ENCODE results near the gene CACNA2D2.

The CACNA2D2 gene

DNA sequence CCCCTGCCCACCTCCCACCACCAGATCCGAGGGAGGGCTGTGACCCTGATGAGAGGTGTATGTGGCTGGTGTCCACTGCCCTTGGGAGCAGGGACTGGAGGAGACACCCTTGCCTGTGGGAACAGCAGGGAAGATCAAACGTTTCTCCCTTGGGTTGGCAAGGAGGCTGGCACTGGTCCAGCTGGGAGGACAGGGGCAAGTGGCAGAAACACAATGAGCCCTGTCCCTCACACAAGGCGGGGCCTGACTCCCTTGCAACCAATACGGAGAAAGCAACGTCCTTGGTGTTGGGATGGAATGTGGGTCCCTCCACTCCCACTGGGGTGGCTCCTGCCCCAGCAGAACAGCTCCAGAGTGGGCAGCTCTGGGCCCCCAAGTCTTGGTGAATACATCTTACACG, 186.1 kb downstream of the CACNA2D2 start:
- TF ChIP-seq, protein P1, sequence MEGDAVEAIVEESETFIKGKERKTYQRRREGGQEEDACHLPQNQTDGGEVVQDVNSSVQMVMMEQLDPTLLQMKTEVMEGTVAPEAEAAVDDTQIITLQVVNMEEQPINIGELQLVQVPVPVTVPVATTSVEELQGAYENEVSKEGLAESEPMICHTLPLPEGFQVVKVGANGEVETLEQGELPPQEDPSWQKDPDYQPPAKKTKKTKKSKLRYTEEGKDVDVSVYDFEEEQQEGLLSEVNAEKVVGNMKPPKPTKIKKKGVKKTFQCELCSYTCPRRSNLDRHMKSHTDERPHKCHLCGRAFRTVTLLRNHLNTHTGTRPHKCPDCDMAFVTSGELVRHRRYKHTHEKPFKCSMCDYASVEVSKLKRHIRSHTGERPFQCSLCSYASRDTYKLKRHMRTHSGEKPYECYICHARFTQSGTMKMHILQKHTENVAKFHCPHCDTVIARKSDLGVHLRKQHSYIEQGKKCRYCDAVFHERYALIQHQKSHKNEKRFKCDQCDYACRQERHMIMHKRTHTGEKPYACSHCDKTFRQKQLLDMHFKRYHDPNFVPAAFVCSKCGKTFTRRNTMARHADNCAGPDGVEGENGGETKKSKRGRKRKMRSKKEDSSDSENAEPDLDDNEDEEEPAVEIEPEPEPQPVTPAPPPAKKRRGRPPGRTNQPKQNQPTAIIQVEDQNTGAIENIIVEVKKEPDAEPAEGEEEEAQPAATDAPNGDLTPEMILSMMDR (IDR thresholded peaks at IDR 0.05; ENCODE audit: low read depth, low read length) = no peak
- in situ Hi-C loops (cut with HindIII; ENCODE audit: low sequenced_read_pairs) = no loop called here
- DNase-seq (ENCODE audit: low read depth, low spot score) = no peak
- no peak overlapping the region for H3K4me3 ChIP-seq (ENCODE audit: low read depth, low read length)

DNA sequence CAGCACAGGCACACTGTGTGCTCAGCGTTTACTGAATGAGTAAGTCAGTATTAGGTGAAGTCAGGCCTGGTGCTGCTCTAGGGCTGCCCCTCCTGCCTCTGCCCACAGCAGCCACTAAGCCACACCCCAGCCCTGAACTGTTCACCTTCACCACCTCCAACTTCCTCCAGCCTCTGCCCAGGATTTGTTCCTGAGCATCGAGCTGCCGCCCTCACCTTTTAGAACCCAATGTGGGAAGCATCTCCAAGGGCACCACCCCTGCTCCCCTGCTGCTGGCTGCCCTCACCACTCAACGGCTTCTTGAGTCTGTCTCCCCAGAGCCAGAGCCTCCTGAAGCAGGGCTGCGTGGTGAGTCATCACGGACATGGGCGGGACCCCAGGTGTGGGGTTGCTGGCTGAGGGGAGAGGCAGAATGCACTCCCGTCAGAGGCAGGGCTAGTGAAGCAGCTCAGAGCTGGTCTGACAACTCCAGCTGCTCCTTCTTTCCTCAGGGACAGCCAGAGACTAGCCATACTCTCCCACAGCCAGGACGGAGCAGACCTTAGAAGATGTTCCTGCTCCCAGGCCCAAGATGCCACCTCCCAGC, 186.7 kb downstream of the CACNA2D2 start:
- H3K4me3 ChIP-seq (ENCODE audit: low read depth, low read length) = no peak overlapping the region
- TF ChIP-seq, protein P1 (IDR thresholded peaks at IDR 0.05; ENCODE audit: low read depth, low read length) = no peak
- in situ Hi-C loops (cut with HindIII; ENCODE audit: low sequenced_read_pairs) = no loop called here
- peak; percentile 62 for DNase-seq (ENCODE audit: low read depth, low spot score)

DNA sequence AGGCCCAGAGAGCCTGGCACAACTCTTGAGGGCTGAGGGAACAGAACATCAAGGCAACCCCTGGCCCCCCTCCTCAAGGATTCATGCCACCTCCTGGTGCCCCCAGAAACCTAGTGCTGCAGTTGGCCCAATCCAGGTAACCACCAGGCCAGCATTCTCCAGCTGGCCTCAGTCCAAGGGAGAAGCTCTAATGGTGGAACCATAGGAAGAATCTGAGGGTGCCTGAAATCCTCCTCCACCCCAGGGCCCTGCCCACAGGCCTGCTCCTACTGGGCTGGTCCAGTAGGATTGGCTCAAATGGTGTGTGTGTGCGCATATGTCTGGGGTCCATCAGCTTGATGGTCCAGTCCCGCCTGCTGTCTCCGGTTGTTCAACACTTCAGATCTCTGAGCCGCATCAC, 188.6 kb downstream of the CACNA2D2 start:
- in situ Hi-C loops (cut with HindIII; ENCODE audit: low sequenced_read_pairs) = no loop called here
- TF ChIP-seq, protein P1 (IDR thresholded peaks at IDR 0.05; ENCODE audit: low read depth, low read length) = no peak
- H3K4me3 ChIP-seq (ENCODE audit: low read depth, low read length) = no peak overlapping the region
- DNase-seq (ENCODE audit: low read depth, low spot score) = no peak

DNA sequence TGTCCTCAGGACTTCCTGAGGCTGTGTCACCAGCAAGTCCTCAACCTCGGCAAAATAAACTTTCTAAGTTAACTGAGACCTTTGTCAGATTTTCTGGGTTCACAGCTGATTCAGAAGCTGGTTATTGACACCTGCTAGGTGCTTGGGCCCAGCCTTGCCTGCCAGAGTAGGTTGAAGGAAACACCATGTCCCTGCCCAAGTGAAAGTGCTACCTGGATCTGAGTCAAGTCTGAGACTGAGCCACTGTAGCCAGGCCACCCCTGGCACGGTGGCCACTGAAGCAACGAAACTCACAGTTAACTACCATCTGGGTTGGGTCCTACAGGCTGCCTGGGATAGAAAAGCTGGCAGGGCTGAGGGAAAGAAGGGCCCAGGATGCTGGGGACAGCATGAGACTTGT, 189.1 kb downstream of the CACNA2D2 start:
- TF ChIP-seq, protein P1 (IDR thresholded peaks at IDR 0.05; ENCODE audit: low read depth, low read length) = no peak
- DNase-seq (ENCODE audit: low read depth, low spot score) = no peak
- in situ Hi-C loops (cut with HindIII; ENCODE audit: low sequenced_read_pairs) = no loop called here
- no peak overlapping the region for H3K4me3 ChIP-seq (ENCODE audit: low read depth, low read length)

Data from astrocyte of the spinal cord (primary cell).